ENCODE measurements around the gene S100A6.
A peak's percentile ranks its signal among the peaks of the same experiment; 100 is the strongest.

GRCh38 chr1:153510984-153511410 lies 24.8 kb downstream of the S100A6 start:
- peak; percentile 77 to 93 (median 91) for TF ChIP-seq CTCF (IDR thresholded peaks at IDR 0.05)
- TF ChIP-seq POLR2A (IDR thresholded peaks at IDR 0.05): no peak
- TF ChIP-seq POLR2AphosphoS5 (IDR thresholded peaks at IDR 0.05; ENCODE audit: insufficient read depth in 1 of 2, low read depth in 1 of 2): peak in 1 of 2 donors; percentile 41
